ENCODE results near the gene FAM43A.

The FAM43A gene

GRCh38 chr3:194676471-194676870 lies 9.2 kb upstream of the FAM43A start:
- no peak for DNase-seq

- no peak for DNase-seq
Observed at GRCh38 chr3:194680888-194681615, 4.6 kb upstream of the FAM43A start.

- no peak for DNase-seq
Observed at GRCh38 chr3:194682189-194682693, 3.4 kb upstream of the FAM43A start.

- DNase-seq = peak; percentile 92
Observed at GRCh38 chr3:194682694-194683310, 2.9 kb upstream of the FAM43A start.

- DNase-seq = no peak
Observed at GRCh38 chr3:194683380-194683779, 2.3 kb upstream of the FAM43A start.

- no peak for DNase-seq
Observed at GRCh38 chr3:194685065-194685717, 492 bp upstream of the FAM43A start.

- no peak for DNase-seq
Observed at GRCh38 chr3:194686414-194686815, 732 bp downstream of the FAM43A start.

- DNase-seq = peak; percentile 81
Observed at GRCh38 chr3:194686816-194687637, 1.3 kb downstream of the FAM43A start.

GRCh38 chr3:194687638-194688199 lies 2.0 kb downstream of the FAM43A start:
- peak; percentile 85 for DNase-seq

GRCh38 chr3:194688200-194688740 lies 2.6 kb downstream of the FAM43A start:
- peak; percentile 54 for DNase-seq

GRCh38 chr3:194688946-194689345 lies 3.3 kb downstream of the FAM43A start:
- DNase-seq = no peak

GRCh38 chr3:194689493-194689944 lies 3.8 kb downstream of the FAM43A start:
- no peak for DNase-seq

- DNase-seq = no peak
Observed at GRCh38 chr3:194690501-194691372, 5.1 kb downstream of the FAM43A start.

GRCh38 chr3:194691481-194692283 lies 6.0 kb downstream of the FAM43A start:
- peak; percentile 76 for DNase-seq

GRCh38 chr3:194696702-194697101 lies 11.0 kb downstream of the FAM43A start:
- DNase-seq = no peak

GRCh38 chr3:194702545-194702944 lies 16.9 kb downstream of the FAM43A start:
- peak; percentile 80 for DNase-seq

- no peak for DNase-seq
Observed at GRCh38 chr3:194705227-194705626, 19.5 kb downstream of the FAM43A start.

- DNase-seq = peak; percentile 44
Observed at GRCh38 chr3:194705761-194706160, 20.1 kb downstream of the FAM43A start.

- DNase-seq = peak; percentile 33
Observed at GRCh38 chr3:194707147-194707540, 21.5 kb downstream of the FAM43A start.

- DNase-seq = no peak
Observed at GRCh38 chr3:194711286-194711685, 25.6 kb downstream of the FAM43A start.
